Fibroblast of the conjunctiva (primary cell): ENCODE measurements around the gene EPB41L1.

Source experiments
- DNase-seq: peaks from one replicate; pipeline ENCODE4 v3.0.0-alpha.2; 2010; ENCODE audit warnings: low read depth

The EPB41L1 gene

DNA sequence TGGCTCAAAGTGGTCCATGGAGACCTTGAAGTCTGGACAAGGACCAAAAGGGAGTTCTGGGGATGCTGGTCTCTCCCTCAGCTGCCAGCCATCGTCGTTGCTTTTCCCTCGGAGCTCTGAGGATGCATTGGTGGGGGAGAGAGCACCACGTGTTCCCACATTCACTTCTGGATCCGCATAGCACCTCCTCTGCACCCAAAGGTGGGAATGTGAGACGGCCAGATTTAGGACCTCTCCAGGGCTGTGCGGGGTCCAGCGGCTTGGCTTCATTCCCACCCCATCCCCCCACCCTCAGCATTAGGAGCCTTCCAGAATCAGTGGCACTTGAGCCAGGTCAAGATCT lies 1.1 kb downstream of the EPB41L1 start:
- DNase-seq, result no peak

DNA sequence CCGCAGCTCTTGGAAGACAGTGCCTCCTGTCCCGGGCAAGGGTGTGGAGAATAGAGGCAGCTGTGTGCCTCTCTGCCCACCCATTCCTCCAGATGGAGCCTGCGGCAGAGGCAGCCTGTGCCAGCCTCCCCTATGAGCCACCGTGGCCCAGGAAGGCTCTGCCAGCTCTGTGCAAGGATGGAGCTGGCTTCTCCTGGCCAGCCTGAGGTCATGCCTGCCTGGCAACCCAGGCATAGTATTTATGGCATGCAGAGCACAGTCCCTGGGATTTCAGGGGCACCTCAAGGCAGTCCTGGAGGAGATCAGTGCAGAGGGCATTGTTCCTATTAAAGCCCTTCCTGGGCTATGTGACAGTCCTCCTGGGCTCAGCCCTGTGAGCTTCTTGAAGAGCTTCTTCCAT lies 1.5 kb downstream of the EPB41L1 start:
- DNase-seq, result no peak

DNA sequence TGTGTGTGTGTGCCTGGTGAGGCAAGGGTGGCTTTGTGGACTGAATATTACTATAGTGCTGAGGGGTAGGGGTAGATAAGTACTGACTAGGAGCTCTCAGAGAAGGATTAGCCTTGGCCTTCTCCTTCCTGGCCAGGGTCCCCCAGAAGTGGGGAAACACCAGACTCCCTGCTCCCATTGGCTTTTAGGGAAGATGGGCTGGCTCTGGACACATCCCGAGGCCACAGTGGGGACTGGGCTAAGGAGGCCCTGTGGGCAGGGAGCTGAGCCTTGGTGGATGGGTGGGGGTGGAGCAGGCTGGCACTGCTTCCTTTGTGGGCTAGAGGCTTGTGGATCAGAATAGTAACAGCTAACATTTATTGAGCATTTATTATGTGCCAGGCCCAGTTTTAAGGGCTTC lies 3.1 kb downstream of the EPB41L1 start:
- no peak for DNase-seq

DNA sequence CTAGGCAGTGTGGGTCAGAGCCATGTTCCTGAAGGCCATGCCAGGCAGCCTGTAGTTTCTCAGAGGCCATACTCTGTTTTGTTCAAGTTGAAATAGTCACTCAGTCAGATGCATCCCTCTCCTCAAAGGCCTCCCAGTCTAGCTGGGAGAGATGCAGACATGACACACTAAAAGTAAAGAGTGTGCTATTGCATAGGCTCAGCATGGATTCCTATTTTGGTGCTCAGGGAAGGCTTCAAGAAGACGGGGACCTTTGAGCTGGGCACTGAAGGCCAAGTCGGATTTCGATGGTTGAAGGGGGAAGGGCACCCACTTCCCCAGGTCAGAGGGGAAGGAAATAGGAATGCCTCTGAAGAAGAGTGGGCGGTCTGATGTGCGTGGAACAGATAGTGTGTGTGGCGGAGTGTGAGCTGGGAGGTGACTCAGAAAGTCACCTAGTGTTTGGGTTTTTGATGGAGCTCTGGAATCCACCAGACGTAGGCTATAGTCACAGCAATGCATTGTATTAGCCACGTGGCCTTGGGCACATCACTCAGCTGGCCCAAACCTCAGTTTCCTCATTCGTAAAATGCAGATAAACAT lies 3.7 kb downstream of the EPB41L1 start:
- no peak for DNase-seq

DNA sequence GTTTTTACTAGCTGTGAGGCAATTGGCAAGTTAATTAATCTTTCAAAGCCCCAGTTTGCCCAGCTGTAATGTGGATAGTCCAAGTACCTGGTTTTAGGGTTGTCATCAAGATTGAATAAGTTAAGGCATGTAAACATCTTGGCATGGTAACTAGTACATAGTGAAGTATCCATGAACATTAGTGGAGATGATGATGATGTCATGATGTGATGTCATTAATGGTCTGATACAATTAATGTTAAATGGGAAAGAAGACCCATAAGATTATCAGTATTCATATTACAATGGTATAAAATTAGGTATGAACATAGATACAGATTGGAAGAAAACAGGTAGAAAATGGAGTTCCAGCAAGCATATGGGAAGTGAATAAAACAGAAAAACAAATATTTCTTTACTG lies 5.3 kb downstream of the EPB41L1 start:
- no peak for DNase-seq

DNA sequence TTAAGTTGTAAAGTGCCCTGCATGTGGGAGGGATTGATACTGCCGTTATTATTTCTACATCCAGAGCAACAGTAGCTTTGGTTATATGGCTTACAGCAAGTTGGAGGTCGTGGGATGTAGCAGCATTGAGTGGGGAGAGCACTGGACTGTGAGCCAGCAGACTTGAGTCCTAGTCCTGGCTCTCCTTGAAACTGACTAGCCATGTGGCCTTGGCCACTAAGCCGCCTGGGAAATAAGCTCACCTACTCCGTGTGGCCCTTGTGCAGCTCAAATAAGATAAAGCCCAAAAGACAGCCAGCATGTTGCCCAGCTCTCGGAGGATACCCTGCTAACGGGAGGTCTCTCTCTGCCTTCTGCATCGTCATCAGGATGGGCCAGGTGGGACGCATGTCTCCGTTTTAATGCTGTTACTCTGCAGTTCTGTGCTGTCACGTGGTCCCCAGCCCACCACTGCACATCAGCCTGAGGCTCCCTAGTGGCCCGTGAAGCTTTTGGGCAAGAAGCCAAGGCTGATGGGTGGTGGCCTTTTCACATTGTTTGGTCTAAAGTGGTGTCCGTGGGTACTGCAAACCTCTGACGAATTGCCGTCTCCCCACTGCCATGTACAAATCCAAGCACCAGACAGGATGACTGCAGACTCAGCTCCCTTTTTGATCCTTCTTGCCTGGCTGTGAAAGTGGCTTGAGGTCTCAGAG lies 7.9 kb downstream of the EPB41L1 start:
- DNase-seq, result no peak

DNA sequence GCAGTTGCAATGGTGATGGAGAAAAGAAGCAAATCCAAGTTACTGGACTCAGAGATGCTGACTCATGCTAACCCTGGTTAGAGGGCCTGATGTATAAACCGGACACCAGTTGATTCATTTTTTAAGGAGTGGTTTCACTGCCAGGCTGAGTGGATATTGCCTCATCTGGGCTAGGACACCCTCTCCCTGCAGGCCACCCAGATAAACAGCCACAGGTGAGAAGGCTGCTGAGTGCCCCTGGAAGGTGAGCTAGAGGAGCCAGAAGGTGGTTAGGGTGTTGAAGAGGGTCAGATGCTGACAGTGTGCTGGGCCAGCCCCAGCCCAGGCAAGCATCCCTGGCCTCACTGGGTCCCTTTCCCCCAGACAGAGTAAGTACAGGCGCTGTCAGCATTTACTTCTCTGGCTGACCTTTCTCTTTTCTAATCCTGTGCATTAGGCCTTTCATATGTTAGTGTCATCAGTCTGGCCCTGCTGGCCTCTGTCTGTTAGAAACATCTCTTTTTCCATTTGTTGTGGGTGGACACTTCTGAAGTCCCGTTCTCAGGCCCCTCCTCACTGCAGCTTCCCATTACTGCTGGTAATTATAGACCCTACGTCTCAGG lies 13.5 kb downstream of the EPB41L1 start:
- no peak for DNase-seq

DNA sequence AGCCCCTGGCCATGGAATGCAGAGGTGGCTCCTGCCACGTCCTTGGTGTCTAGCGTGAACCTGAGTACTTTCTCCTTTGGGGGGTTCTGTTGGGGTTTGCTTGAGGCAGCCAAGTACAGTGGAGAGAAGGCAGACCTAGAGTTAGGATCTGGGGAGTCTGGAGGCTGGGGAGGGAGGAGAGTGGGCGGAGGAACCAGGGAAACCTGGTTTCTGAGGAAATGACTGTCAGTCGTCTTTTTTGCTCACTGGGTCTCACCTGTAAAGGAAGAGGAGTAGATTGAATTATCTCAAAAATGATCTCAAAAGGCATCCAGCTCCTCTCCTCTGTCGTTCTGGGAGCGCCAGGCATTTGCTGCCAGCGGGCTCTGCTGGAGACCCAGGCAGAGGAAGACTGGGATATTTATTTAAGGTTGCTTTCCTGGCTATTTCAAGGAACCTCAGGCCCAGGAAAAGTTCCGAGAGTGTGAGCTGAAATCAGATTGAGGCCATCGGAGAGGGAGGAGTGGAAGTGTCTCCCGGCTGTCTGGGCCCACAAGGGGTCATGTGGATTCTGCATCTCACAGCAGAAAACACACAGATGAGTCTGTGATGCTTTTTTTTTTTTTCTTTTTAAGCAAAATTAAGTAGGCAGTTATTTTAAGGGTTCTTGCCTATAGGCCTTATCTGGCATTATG lies 16.1 kb downstream of the EPB41L1 start:
- no peak for DNase-seq

DNA sequence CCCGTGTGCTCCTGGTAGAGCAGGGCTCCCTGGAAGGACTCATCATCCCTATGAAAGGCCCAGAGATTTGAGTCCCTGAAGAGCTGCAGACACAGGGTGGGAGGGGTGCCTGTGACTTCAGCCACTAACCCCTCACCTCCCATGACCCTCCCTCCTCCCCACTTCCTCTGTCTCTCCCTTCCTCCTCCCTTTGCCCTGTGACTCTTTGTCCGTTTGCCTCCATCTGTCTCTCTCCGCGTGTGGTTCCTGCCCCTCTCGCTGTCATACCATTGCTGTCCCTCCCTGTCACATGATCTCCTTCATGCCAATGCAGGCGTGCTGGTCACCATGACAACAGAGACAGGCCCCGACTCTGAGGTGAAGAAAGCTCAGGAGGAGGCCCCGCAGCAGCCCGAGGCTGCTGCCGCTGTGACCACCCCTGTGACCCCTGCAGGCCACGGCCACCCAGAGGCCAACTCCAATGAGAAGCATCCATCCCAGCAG lies 19.0 kb downstream of the EPB41L1 start:
- no peak for DNase-seq

DNA sequence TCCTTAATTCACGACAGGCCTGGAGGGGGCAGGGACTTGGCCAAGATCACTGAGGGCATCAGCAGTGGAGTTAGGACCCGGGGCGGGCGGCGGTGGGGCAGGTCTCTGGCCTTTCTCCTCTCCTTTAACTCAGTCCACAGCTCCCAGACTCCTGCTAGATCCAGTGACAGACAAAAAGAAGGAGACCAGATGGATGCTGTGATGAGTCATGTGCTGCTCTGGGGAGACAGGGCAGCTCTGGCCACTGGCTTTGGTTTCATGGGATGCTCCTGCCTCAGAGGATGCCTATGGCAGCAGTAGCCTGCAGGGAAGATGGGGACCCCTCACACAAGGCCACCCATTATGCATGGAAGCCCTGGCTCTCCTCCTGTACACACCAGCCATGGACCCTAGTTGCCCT lies 20.5 kb downstream of the EPB41L1 start:
- no peak for DNase-seq

DNA sequence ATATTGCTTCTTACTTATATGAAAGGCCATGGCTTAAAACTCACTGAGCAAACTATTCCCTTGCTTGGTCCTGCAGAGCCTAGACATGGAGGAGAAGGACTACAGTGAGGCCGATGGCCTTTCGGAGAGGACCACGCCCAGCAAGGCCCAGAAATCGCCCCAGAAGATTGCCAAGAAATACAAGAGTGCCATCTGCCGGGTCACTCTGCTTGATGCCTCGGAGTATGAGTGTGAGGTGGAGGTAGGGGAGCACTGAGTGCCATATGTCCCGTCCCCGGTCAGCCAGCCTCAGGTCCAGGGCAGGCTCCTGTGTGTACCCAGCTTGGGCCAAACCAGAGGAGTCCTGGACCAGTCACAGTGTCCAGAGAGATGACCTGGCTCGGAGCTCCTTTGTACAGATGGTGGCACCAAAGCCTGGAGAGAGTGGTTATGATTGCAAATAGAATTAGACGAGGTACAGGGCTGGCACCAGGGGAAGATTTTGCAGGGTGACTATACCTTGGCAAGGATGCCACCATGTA lies 21.0 kb downstream of the EPB41L1 start:
- DNase-seq, result no peak

DNA sequence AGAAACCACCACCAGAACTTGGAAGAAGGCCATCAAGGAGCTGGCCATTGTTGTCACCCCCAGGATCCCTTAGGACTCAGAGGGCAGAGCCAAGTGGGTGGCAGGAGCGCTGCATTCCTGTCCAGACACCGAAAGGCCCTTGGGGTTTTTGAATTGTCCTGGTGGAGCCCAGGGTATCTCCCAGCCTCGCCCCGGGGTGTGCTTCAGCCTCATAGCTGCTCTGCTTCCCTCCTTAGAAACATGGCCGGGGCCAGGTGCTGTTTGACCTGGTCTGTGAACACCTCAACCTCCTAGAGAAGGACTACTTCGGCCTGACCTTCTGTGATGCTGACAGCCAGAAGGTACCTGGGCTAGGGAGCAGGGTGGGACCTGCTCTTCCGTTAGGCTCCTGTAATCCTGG lies 23.2 kb downstream of the EPB41L1 start:
- DNase-seq, result no peak

DNA sequence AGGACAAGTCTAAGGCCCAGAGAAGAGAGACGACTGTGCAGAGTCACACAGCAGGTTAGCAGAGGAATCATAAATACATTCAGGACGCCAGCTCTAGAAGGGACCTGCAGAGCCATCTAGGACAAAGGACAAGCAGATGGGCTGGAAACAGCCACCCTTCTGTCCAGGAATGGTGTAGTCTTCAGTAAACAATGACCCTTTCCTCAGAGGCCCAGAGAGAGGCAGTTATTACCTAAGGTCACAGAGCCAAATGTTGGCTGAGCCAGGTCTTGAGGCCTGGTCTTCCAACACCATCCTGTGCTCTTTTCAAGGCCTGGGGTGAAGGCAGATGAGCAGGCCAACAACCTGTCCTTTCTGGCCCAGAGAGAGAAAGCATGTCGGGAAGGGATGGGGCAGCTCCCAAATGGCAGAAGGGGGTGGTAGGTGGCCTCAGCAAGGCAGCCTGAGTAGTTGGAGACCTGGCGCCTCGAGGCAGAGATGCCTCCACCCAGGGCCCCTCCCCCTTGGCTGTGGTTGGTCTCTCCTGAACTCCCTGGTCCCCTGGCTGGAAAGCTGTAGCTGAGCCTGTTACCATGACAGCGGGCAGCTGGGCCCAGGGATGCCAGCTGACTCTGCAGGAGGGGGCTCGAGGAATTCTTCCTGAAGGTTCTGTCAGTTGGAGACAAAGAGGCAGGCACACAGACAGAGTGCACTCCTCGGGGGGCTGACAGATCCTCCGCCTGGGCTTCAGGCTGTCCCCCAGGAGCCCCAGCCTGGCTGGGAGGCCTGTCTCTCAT lies 24.8 kb downstream of the EPB41L1 start:
- no peak for DNase-seq

DNA sequence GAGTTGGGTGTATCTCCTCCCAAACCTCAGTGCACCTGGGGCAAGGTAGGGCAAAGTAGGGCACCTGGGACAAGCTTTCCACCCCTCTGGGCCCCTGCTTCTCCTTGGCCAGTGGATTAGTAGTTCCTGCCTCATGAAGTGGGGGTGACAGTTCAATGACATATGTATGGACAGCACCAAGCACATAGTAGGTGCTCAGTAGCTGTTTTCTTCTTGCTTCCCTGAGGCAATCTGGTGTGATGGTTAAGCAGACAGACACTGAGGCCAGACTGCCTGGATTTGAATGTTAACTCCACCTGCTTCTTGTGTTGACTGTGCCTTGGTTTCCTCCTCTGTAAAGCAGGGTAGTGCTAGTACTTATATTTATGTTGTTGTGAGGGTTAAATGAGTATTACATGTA lies 25.8 kb downstream of the EPB41L1 start:
- DNase-seq, result no peak

DNA sequence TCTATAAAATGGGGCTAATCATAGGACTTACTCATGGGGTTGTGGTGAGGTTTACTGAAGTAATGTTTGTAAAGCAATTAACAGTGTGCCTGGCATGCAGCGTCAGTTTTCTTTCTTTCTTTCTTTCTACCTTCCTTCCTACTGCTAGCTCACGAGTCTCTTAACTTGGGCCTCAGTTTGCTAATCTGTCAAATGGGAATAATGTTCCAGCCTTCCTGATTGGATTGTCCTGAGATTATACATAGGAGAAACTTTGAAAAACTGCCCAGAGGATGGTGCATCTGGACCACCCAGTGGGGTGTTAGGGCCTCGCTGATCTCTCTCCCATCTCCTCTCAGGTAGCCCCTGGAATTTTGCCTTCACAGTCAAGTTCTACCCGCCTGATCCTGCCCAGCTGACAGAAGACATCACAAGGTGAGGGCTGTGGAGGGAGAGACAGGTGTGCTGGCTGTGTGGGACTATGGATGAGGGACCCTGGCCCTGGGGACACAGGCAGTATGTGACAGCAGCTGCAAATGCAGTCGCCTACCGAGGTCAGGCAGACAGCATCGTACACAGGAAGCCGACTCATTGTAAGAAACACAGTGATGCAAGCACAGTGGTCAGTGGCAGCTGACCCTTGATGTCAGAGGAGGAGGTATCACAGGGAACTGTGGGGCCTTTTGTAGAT lies 27.5 kb downstream of the EPB41L1 start:
- DNase-seq, result no peak

DNA sequence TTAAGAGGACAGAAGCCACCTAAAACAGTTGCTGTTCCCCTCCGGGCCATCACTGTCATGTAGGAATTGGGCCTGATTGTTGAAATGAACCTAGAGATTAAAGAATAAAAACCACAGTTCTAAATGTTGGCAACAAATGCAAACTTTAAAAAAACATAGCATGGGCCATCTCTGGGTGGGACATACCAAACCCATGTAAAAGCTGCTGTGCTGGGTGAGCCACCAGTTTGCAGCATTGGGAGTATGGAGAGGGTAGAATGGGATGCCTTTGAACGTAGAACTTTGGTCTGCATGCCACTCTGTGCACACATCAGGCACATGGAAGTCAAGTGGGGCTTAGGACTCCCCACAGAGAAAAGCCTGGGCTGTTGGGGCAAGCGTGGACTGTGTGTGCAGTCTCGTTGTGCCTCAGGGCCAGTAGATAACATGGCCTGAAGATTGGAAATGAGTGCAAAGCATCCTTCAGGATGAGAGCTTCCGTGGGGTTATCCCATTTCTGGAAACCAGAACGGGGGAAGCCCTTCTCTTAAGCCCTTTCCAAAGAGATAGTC lies 28.1 kb downstream of the EPB41L1 start:
- DNase-seq, result no peak

DNA sequence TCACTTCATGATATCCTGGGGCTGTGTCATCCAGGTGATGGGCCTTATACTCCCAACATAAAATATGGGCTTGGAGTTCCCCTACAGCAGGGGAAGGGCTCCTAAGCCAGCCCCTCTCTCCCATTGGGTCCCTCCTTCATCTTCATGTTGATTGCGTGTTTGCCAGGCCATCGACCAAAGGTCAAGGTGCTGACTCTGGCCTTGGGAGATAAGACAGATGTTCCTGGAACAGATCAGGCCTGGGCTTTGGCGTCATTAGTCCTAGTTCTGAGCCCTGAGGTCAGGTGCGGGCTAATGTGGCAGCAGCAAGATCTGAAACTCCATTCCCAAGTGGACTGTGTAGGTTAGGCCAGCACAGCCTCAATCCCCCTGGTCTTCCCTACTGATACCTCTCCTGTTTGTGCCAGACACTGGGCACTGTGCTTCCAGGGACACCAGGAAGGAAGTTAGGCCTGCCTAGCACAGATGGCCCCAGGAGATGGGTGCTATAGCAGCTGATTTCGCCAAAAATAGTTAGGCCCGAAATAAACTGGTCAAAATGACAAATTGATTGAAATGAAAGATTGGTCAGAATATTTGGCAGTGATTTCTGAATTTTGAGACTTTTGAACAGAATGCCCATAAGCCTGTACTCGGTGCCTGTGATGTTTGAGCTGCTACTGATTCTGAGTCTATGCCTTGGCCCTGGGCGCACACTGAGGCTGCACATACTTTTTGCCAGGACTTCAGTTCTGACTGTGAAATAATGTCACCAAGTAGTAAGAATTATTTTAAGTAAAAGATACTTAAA lies 28.8 kb downstream of the EPB41L1 start:
- no peak for DNase-seq

DNA sequence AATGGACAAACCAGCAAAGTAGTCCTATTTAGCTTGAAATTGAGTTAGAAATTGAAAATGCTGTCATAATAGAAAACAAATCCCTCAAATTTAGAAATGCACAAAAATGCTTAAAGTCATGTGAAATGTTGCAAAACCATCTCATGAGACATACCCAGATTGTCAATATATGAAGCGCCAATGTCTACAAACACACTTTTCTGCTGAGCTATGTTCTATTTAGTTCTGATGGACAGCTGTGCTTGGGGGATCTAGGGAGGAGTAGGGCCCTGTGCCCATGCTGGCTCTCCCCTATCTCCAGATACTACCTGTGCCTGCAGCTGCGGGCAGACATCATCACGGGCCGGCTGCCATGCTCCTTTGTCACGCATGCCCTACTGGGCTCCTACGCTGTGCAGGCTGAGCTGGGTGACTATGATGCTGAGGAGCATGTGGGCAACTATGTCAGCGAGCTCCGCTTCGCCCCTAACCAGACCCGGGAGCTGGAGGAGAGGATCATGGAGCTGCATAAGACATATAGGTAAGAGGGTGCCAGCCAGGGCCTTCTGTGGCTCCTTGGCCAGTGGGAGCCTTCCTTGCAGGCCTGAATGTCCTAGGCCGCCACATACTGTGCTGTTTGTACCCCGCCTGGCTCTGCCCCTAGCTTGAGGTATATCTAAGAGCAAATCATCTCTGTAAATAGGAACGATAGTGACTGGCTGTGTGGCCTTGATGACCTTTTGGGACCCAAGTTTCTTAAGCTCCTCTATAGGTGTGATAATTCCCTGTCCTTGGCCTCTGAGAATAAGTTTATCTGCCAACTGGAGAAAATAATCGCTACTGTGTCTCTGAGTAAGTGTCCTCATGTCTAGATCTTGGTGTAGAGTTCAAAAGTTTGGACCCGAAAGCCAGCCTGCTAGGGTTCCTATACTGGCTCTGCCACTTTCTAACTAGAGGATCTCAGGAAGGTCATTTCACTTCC lies 30.6 kb downstream of the EPB41L1 start:
- no peak for DNase-seq

DNA sequence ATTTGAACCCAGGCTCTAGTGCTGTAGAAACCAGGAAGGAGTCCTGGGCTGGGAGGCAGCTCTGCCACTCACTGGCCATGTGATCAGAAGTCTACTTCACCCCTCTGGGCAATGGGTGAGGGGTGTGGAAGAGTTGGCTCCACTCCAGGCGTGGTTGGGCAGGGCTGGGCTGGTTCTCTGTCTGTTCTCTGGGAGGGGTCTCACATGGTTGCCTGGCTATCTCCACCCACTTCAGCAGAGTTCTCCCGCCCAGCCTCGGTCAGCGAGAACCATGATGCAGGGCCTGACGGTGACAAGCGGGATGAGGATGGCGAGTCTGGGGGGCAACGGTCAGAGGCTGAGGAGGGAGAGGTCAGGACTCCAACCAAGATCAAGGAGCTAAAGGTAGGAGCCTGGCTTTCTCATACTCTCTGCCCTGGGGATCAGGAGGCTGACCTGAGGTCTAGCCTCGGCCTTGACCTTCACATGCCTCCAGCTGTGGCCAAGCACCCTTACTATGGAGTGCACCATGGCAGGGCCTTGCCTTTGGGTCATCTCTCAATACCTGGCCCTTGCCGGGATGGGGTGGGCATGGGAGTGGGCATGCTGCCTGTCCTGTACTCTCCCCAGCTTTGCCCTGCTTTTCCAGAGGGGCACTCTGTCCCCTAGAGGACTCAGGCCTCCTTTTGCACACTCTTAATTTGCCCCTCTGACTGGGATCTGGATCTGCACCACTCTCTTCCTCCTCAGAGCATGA lies 39.6 kb downstream of the EPB41L1 start:
- DNase-seq, result no peak
